NCI-H82 (cell line): ENCODE data around the gene SEPTIN7.

Experiments
- DNase-seq: peaks from one replicate; lab custom pipeline; 2025; lab: John Stamatoyannopoulos, UW

The SEPTIN7 gene

DNA sequence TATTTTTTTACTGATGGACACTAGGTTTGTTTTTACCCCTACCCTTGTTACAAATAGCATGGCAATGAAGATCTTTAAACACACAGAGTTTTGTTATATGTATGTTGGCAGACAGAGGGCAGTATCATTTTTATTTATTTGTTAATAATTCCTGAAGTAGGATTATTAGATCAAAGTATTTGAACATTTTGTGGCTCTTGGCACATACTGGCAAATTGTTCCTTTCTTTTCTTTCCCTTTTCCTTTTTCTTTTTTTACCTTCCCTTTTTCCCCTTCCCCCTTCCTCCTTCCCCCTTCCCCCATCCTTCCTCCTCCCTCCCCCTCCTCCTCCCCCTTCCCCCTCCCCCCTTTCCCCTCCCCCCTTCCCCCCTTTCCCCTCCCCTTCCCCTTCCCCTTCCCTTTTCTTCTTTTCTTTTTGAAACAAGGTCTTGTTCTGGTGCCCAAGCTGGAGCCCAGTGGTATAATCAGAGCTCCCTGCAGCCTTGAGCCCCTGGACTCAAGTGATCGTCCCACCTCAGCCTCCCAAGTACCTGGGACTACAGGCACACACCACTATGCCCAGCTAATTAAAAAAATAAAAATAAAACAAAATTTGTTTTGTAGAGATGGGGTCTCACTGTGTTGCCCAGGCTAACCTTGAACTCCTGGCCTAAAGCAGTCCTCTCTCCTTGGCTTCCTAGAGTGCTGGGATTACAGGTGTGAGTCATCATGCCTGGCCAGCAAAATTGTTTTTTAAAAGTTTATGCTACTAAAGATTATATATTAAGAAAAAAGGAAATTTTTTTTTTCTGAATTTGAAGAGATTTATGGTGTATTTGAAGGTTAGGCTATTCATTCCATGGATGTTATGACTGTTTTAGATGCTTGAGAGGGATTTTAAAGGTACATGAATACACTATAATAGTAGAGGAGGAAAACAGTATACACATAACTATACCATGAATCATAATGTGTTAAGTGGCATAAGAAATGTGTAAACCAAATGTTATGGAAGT is 39.3 kb downstream of the SEPTIN7 start:
- DNase-seq = no peak

DNA sequence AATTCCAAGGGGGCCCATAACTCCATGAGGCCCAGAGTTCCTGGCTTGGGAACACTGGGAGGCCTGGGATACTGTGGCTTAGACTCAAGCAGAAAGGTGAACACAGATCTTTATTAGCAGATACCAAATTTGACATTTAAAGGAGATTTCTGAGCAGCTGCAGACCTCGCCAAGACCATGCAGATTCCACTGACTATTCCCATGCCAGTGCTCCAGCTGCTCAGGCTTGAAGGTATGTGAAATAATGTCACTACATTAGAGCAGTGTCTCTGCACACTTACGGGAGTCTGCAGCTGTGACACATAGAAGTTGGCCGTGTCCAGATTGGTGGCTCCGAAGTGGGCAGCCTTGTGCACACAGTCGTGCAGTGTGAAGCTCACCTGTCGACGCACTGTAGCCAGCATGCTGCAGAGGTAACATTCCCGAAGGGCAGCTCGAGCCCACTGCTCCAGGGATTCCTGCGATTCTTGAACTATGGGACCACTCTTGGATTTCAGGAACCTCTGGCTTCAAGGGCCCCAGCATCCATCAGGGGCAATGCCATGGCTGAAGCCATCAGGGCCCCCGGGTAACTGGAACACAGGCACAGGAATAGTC is 46.1 kb downstream of the SEPTIN7 start:
- no peak for DNase-seq

DNA sequence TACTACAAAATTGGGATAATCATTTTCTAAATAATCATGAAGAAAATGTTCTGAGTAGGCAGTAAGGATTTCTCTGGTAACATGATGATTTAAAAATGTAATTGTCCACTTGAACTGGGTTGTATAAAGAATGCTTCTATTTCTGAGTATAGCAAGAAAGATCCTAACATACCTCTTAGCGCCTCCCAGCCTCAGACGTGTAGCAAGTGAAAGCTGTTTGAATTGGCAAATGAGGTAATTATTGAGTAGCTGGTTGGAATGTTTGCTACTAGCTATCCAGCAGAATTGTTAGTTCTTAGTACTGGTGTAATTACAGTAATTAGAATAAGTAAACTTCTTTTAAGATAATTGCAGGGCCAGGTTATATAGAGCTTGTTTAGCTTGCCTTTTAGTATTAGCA is 47.9 kb downstream of the SEPTIN7 start:
- DNase-seq = no peak

DNA sequence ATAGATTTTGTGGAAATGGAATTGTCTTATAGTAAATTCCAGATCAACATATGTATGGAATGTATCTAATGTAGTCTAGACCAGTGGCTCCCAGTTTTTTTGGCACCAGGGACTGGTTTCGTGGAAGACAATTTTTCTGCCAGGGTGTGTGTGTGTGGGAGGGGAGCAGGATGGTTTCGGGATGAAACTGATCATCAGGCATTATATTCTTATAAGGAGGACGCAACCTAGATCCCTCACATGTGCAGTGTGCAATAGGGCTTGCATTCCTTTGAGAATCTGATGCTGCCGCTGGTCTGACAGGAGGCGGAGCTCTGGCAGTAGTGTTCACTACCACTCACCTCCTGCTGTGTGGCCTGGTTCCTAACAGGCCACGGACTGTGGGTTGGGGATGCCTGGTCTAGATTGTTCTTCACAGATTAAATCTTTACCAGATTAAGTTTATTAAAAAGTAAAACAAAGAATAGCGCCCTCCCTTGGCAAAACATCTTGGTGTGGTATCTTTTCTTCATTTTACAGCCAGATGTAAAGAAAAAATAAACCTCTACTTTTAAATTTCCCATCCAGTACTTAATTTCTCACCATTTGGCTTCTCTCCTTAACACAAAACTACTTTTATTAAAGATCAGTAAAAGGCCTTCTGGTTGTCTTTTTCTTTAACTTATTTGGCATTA is 48.4 kb downstream of the SEPTIN7 start:
- no peak for DNase-seq

DNA sequence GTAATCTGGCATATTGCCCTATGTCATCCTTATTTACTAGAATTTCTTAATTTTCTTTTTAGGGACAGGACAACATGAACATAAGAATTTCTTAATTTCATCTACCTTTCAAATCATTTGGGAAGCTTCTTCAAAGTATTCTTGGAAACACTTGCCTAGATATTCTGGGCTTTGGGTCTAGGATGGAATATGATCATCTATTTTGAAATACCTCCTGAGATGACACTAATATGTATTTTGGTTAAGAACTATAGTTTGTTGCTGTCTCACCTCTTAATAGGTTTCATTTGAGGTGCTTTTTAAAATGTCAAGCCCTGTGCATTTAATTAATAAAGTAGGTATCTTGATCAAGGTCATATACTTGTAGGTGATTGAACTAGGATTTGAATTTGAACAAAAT is 49.1 kb downstream of the SEPTIN7 start:
- no peak for DNase-seq
